Renal pelvis (tissue), 4 donors: ENCODE measurements around the gene DUSP16. TPM values are rescaled to one million over a fixed set of nuclear protein-coding genes. Genes with fewer than 3 reads are reported as not detected.
"Not testable (repeated sequence)": the region's sequence is repeated elsewhere in the genome, so short reads cannot be mapped to it uniquely, and the experiment has no call there.

Source experiments
- DNase-seq: peaks from one replicate; pipeline ENCODE4 v3.0.0-alpha.2; 2013
- polyA plus RNA-seq, 3 donors: library from polyadenylated mRNA; unstranded; fragments of 120-200 nt; gene quantifications; one replicate each; pipeline ENCODE4 v1.2.1, GENCODE V29; 2013; ENCODE audit not compliant: insufficient read length in 3 of 3

DUSP16 gene
- polyA plus RNA-seq, 3 donors = 24.1 to 28.4 (median 25.1) TPM

- no peak for DNase-seq
These were observed 25.2 kb upstream of the DUSP16 start for GRCh38 chr12:12587878-12588277.

- no peak for DNase-seq
These were observed 24.4 kb upstream of the DUSP16 start for GRCh38 chr12:12586879-12587675.

- DNase-seq = no peak
These were observed 22.6 kb upstream of the DUSP16 start for GRCh38 chr12:12585115-12585863.

- DNase-seq = no peak
These were observed 21.0 kb upstream of the DUSP16 start for GRCh38 chr12:12583510-12584178.

GRCh38 chr12:12582895-12583303, 20.2 kb upstream of the DUSP16 start:
- no peak for DNase-seq

GRCh38 chr12:12582193-12582881, 19.7 kb upstream of the DUSP16 start:
- no peak for DNase-seq

- not testable (repeated sequence) for DNase-seq
These were observed 18.1 kb upstream of the DUSP16 start for GRCh38 chr12:12580716-12581115.

- DNase-seq = no peak
These were observed 15.1 kb upstream of the DUSP16 start for GRCh38 chr12:12577786-12578185.

GRCh38 chr12:12572659-12573058, 10.0 kb upstream of the DUSP16 start:
- no peak for DNase-seq

GRCh38 chr12:12565971-12566370, 3.3 kb upstream of the DUSP16 start:
- DNase-seq = not testable (repeated sequence)

- no peak for DNase-seq
These were observed 2.2 kb upstream of the DUSP16 start for GRCh38 chr12:12564911-12565310.

- DNase-seq = peak; percentile 58
These were observed 746 bp upstream of the DUSP16 start for GRCh38 chr12:12563290-12563928.

- peak; percentile 26 for DNase-seq
These were observed 613 bp downstream of the DUSP16 start for GRCh38 chr12:12562016-12562483.

GRCh38 chr12:12561371-12562015, 1.2 kb downstream of the DUSP16 start:
- DNase-seq = peak; percentile 39

GRCh38 chr12:12560587-12561370, 1.9 kb downstream of the DUSP16 start:
- DNase-seq = peak; percentile 68

GRCh38 chr12:12559719-12560296, 2.9 kb downstream of the DUSP16 start:
- no peak for DNase-seq

- DNase-seq = no peak
These were observed 4.4 kb downstream of the DUSP16 start for GRCh38 chr12:12558291-12558690.

- no peak for DNase-seq
These were observed 4.9 kb downstream of the DUSP16 start for GRCh38 chr12:12557733-12558132.

GRCh38 chr12:12555656-12556055, 7.0 kb downstream of the DUSP16 start:
- no peak for DNase-seq
